Right forelimb (tissue), 1 donor: Measurements from ENCODE around the gene AK1.

Experiments used
- DNase-seq: peaks from one replicate; pipeline ENCODE4 v3.0.0-alpha.2; 2018

Gene AK1

GRCh38 chr9:127877566-127877998 is at the start of gene AK1:
Gene AK1, minus strand, starts transcription at chr9:127877675. Its CDS starts 3,058 bp downstream, at chr9:127874617.
- peak; percentile 85 for DNase-seq

GRCh38 chr9:127926906-127927200 is 49.4 kb upstream of the AK1 start:
- DNase-seq = no peak

- no peak for DNase-seq
Observed at GRCh38 chr9:127925959-127926905, 48.8 kb upstream of the AK1 start.

GRCh38 chr9:127924736-127925444 is 47.4 kb upstream of the AK1 start:
- no peak for DNase-seq

- DNase-seq = no peak
Observed at GRCh38 chr9:127923771-127924170, 46.3 kb upstream of the AK1 start.

GRCh38 chr9:127923046-127923445 is 45.6 kb upstream of the AK1 start:
- DNase-seq = no peak

GRCh38 chr9:127921557-127922120 is 44.2 kb upstream of the AK1 start:
- peak; percentile 85 for DNase-seq

- no peak for DNase-seq
Observed at GRCh38 chr9:127920794-127921193, 43.3 kb upstream of the AK1 start.

GRCh38 chr9:127919253-127919815 is 41.9 kb upstream of the AK1 start:
- no peak for DNase-seq

- no peak for DNase-seq
Observed at GRCh38 chr9:127918183-127919107, 41.0 kb upstream of the AK1 start.

GRCh38 chr9:127917603-127918002 is 40.1 kb upstream of the AK1 start:
- no peak for DNase-seq

GRCh38 chr9:127916720-127917581 is 39.5 kb upstream of the AK1 start, which contains the start of gene ST6GALNAC4:
Gene ST6GALNAC4, minus strand, starts transcription at chr9:127917041. Its CDS starts 622 bp downstream, at chr9:127916419.
- peak; percentile 98 for DNase-seq

- no peak for DNase-seq
Observed at GRCh38 chr9:127915801-127916719, 38.6 kb upstream of the AK1 start.

GRCh38 chr9:127915325-127915752 is 37.9 kb upstream of the AK1 start:
- DNase-seq = no peak

GRCh38 chr9:127913682-127914081 is 36.2 kb upstream of the AK1 start:
- no peak for DNase-seq

- no peak for DNase-seq
Observed at GRCh38 chr9:127912882-127913281, 35.4 kb upstream of the AK1 start.

- no peak for DNase-seq
Observed at GRCh38 chr9:127912296-127912695, 34.8 kb upstream of the AK1 start.

- no peak for DNase-seq
Observed at GRCh38 chr9:127910613-127911205, 33.2 kb upstream of the AK1 start.

GRCh38 chr9:127909839-127910273 is 32.4 kb upstream of the AK1 start:
- DNase-seq = no peak

GRCh38 chr9:127908660-127908926 is 31.1 kb upstream of the AK1 start:
- no peak for DNase-seq
